ENCODE data around the gene KRTAP10-10.

Gene KRTAP10-10

GRCh38 chr21:44611551-44611950 is 25.6 kb upstream of the KRTAP10-10 start:
- TF ChIP-seq, protein P1, sequence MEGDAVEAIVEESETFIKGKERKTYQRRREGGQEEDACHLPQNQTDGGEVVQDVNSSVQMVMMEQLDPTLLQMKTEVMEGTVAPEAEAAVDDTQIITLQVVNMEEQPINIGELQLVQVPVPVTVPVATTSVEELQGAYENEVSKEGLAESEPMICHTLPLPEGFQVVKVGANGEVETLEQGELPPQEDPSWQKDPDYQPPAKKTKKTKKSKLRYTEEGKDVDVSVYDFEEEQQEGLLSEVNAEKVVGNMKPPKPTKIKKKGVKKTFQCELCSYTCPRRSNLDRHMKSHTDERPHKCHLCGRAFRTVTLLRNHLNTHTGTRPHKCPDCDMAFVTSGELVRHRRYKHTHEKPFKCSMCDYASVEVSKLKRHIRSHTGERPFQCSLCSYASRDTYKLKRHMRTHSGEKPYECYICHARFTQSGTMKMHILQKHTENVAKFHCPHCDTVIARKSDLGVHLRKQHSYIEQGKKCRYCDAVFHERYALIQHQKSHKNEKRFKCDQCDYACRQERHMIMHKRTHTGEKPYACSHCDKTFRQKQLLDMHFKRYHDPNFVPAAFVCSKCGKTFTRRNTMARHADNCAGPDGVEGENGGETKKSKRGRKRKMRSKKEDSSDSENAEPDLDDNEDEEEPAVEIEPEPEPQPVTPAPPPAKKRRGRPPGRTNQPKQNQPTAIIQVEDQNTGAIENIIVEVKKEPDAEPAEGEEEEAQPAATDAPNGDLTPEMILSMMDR (IDR thresholded peaks at IDR 0.05; ENCODE audit: low read depth, low read length) = no peak
- no peak for TF ChIP-seq EZH2phosphoT487 (IDR thresholded peaks at IDR 0.05; ENCODE audit: low read depth)

DNA sequence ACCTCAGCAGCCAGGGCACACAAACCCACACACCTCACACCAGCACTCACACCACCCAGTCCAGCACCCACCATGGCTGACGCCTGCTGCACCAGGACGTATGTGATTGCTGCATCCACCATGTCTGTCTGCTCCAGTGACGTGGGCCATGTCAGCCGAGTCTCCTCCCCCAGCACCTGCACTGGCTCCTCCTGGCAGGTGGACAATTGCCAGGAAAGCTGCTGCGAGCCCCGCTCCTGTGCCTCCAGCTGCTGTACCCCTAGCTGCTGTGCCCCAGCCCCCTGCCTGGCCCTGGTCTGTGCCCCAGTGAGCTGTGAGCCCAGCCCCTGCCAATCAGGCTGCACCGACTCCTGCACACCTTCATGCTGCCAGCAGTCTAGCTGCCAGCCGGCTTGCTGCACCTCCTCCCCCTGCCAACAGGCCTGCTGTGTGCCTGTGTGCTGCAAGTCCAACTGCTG is 25.1 kb upstream of the KRTAP10-10 start, which contains the start of gene KRTAP10-8:
Gene KRTAP10-8 (plus strand): TSS at position 51 of the 458 bp plus-strand sequence. CDS start 22 bp downstream, at position 73.
- H3K79me2 ChIP-seq (ENCODE audit: low read length) = no peaks in the 10 kb centered on the region
- H4K20me1 ChIP-seq (ENCODE audit: insufficient read depth, low read length) = no peaks in the 10 kb centered on the region
- no peaks in the 10 kb centered on the region for H3K4me1 ChIP-seq (ENCODE audit: low read length)
- H3K27ac ChIP-seq (ENCODE audit: low read length) = no peak within 1 kb of the TSS
- no peaks in the 10 kb centered on the region for H3K9me3 ChIP-seq (ENCODE audit: insufficient read depth, low read length)
- no peaks in the 10 kb centered on the region for H3K27me3 ChIP-seq (ENCODE audit: low read depth, low read length)
- TF ChIP-seq, protein P1 (IDR thresholded peaks at IDR 0.05; ENCODE audit: low read depth, low read length) = no peak
- TF ChIP-seq EZH2phosphoT487 (IDR thresholded peaks at IDR 0.05; ENCODE audit: low read depth) = no peak
- no peak within 1 kb of the TSS for H2AFZ ChIP-seq (ENCODE audit: low read depth, low read length)
- H3K4me2 ChIP-seq (ENCODE audit: low read length) = no peak within 1 kb of the TSS
- no peaks in the 10 kb centered on the region for H3K36me3 ChIP-seq (replicated peaks; ENCODE audit: low read depth, low read length)
- no peak within 1 kb of the TSS for H3K9ac ChIP-seq (ENCODE audit: low read length)
- H3K4me3 ChIP-seq (ENCODE audit: low read length) = no peak within 1 kb of the TSS

More at GRCh38 chr21:44611551-44611950, 25.6 kb upstream of the KRTAP10-10 start:
- Histone ChIP-seq H3K9ac (ENCODE audit: low read length) (no peak overlapping the region), H3K9me3 (ENCODE audit: insufficient read depth, low read length) (no peaks in the 10 kb centered on the region), H3K4me3 (ENCODE audit: low read length) (no peak overlapping the region), H3K79me2 (ENCODE audit: low read length) (no peaks in the 10 kb centered on the region), H3K4me1 (ENCODE audit: low read length) (no peaks in the 10 kb centered on the region), H4K20me1 (ENCODE audit: insufficient read depth, low read length) (no peaks in the 10 kb centered on the region), H3K4me2 (ENCODE audit: low read length) (no peak overlapping the region), H3K27me3 (ENCODE audit: low read depth, low read length) (no peaks in the 10 kb centered on the region; the same call in 1 of the 2 replicates), H3K27ac (ENCODE audit: low read length) (no peak overlapping the region), H2AFZ (ENCODE audit: low read depth, low read length) (no peak overlapping the region), H3K36me3 (replicated peaks; ENCODE audit: low read depth, low read length) (no peaks in the 10 kb centered on the region)

DNA sequence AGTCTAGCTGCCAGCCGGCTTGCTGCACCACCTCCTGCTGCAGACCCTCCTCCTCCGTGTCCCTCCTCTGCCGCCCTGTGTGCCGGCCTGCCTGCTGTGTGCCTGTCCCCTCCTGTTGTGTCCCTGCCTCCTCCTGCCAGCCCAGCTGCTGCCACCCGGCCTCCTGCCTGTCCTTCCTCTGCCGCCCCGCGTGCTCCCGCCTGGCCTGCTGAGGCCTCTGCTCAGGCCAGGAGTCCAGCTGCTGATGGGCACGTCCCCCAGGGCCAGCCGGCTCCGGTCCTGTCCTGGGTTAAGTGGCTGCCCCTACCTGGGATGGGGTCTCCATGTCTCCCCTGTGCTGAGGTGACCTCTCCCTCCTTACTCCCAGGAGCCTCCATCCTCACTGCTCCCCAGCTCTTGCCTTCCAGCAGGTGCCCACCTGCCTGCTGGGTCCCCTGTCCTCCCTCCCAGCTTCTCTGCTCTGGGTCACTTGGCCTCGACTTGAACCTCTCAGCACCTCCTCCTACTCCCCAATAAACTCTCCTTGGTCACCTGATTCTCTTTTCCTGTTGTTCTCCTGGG is 24.4 kb upstream of the KRTAP10-10 start:
- Histone ChIP-seq H3K79me2 (ENCODE audit: low read length) (no peaks in the 10 kb centered on the region), H3K9me3 (ENCODE audit: insufficient read depth, low read length) (no peaks in the 10 kb centered on the region), H3K27ac (ENCODE audit: low read length) (no peak overlapping the region), H2AFZ (ENCODE audit: low read depth, low read length) (no peak overlapping the region), H4K20me1 (ENCODE audit: insufficient read depth, low read length) (no peaks in the 10 kb centered on the region), H3K36me3 (replicated peaks; ENCODE audit: low read depth, low read length) (no peaks in the 10 kb centered on the region), H3K4me1 (ENCODE audit: low read length) (no peaks in the 10 kb centered on the region), H3K27me3 (ENCODE audit: low read depth, low read length) (no peaks in the 10 kb centered on the region), H3K9ac (ENCODE audit: low read length) (no peak overlapping the region), H3K4me3 (ENCODE audit: low read length) (no peak overlapping the region), H3K4me2 (ENCODE audit: low read length) (no peak overlapping the region)
- TF ChIP-seq, protein P1 (IDR thresholded peaks at IDR 0.05; ENCODE audit: low read depth, low read length) = no peak
- no peak for TF ChIP-seq EZH2phosphoT487 (IDR thresholded peaks at IDR 0.05; ENCODE audit: low read depth)

DNA sequence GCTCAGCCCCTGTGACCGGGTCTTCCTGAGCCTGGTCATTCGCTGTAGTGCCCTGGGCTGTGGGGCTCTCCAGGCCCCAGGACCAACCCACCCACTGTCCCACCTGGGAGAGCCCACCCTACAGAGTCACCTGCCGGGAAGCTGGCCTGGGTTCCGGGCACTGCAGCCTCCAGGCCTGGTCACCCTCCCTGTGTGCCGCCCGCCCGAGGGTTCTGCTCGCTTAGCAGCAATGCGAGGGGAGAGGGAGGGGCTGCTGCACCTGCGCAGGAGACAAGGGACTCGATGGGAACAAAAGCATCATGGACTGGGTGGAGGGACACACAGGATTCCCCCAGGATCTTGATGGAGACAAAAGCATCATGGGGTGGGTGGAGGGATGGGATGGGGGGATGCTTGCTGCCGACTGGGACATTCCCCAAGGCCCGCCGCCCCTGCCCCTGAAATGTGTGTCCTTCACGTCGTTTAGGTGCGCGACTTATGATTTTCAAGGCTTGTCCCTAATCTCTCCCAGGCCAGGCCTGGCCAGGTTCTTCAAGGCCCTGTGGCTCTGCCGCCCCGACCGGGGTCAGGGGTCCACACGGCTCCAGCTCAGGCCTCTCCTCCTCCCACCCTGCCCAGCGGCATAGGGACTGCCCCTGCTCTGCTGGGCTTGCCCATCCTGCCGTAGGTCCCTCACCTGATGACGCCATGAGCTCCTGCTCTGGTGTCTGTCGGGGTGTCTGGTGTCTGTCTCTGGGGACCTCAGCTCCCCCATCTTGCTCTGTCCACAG is 23.6 kb upstream of the KRTAP10-10 start:
- Histone ChIP-seq H3K27ac (ENCODE audit: low read length) (no peak overlapping the region), H4K20me1 (ENCODE audit: insufficient read depth, low read length) (no peaks in the 10 kb centered on the region), H3K79me2 (ENCODE audit: low read length) (no peaks in the 10 kb centered on the region), H3K27me3 (ENCODE audit: low read depth, low read length) (no peaks in the 10 kb centered on the region), H3K4me2 (ENCODE audit: low read length) (no peak overlapping the region), H3K9ac (ENCODE audit: low read length) (no peak overlapping the region), H3K4me3 (ENCODE audit: low read length) (no peak overlapping the region), H3K36me3 (replicated peaks; ENCODE audit: low read depth, low read length) (no peaks in the 10 kb centered on the region), H2AFZ (ENCODE audit: low read depth, low read length) (no peak overlapping the region), H3K4me1 (ENCODE audit: low read length) (no peaks in the 10 kb centered on the region), H3K9me3 (ENCODE audit: insufficient read depth, low read length) (no peaks in the 10 kb centered on the region)
- no peak for TF ChIP-seq EZH2phosphoT487 (IDR thresholded peaks at IDR 0.05; ENCODE audit: low read depth)
- TF ChIP-seq, protein P1 (IDR thresholded peaks at IDR 0.05; ENCODE audit: low read depth, low read length) = no peak

Data from OCI-LY3 (cell line).